Vagina (tissue), 2 donors: ENCODE results near the gene AKT1S1.

Experiments used
- POLR2A ChIP-seq, 2 donors: fragments of 450-650 bp; IDR thresholded peaks; one replicate each; pipeline ENCODE4 v1.6.1; 2017; ENCODE audit warnings: antibody characterized with exemption in 2 of 2, mild to moderate bottlenecking in 2 of 2, moderate library complexity in 2 of 2
- POLR2AphosphoS5 ChIP-seq, 2 donors: sonication (generic); formaldehyde crosslinking; IDR thresholded peaks; one replicate each; pipeline ENCODE4 v1.9.0; 2017; ENCODE audit warnings: antibody characterized with exemption in 2 of 2, mild to moderate bottlenecking in 2 of 2, low read depth in 1 of 2; ENCODE audit not compliant: insufficient read depth in 1 of 2
- TF ChIP-seq, protein P1 (sequence below), 3 experiments: fragments of 450-650 bp in 2 of 3; fragments of 200-600 bp in 1 of 3; sonication (generic) in 1 of 3; IDR thresholded peaks; one replicate each; pipeline ENCODE4 v1.5.1; 2017 to 2019; ENCODE audit warnings: antibody characterized with exemption in 3 of 3, mild to moderate bottlenecking in 2 of 3, moderate library complexity in 2 of 3

DNA sequence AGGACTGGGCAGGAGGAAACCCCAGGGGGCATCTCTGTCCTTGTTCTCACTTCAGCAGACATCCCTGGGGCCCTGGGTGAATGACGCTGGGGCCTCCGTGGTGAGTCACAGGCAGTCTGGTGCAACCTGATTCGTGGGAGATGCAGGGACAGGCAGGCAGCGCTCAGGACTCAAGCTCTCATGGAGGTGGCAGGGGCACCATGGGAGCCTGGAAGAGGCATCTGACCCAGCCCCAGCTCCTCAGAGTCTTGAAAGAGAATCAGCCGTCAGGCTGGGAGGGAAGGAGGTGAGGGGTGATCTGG is 40.2 kb downstream of the AKT1S1 start:
- TF ChIP-seq POLR2AphosphoS5 (IDR thresholded peaks at IDR 0.05; ENCODE audit: insufficient read depth in 1 of 2, low read depth in 1 of 2) (no peak), POLR2A (IDR thresholded peaks at IDR 0.05) (no peak)
- TF ChIP-seq, protein P1, sequence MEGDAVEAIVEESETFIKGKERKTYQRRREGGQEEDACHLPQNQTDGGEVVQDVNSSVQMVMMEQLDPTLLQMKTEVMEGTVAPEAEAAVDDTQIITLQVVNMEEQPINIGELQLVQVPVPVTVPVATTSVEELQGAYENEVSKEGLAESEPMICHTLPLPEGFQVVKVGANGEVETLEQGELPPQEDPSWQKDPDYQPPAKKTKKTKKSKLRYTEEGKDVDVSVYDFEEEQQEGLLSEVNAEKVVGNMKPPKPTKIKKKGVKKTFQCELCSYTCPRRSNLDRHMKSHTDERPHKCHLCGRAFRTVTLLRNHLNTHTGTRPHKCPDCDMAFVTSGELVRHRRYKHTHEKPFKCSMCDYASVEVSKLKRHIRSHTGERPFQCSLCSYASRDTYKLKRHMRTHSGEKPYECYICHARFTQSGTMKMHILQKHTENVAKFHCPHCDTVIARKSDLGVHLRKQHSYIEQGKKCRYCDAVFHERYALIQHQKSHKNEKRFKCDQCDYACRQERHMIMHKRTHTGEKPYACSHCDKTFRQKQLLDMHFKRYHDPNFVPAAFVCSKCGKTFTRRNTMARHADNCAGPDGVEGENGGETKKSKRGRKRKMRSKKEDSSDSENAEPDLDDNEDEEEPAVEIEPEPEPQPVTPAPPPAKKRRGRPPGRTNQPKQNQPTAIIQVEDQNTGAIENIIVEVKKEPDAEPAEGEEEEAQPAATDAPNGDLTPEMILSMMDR (IDR thresholded peaks at IDR 0.05): no peak
